A673 (cell line): ENCODE results near the gene TBPL1. TPM values are rescaled to one million over a fixed set of nuclear protein-coding genes. Genes with fewer than 3 reads are reported as not detected.
A peak's percentile ranks its signal among the peaks of the same experiment; 100 is the strongest.

Experiments
- BruUV-seq: library from RNA; stranded (reverse); fragments of 400-500 nt; replicated peaks from 2 replicates; lab custom pipeline; 2021; lab: Mats Ljungman, UMichigan
- CTCF ChIA-PET: fragments of 300-600 bp; sonication (Branson Sonifier 250); formaldehyde crosslinking; loops from one replicate; lab custom pipeline; 2022; ENCODE audit warnings: antibody characterized with exemption; lab: Charles Lee
- POLR2A ChIA-PET: fragments of 300-600 bp; sonication (Branson Sonifier 250); formaldehyde crosslinking; loops from one replicate; lab custom pipeline; 2022; ENCODE audit warnings: antibody characterized with exemption; ENCODE audit not compliant: low non-redundant PET; lab: Charles Lee
- DNase-seq: peaks from one replicate; pipeline ENCODE4 v3.0.0-alpha.2; 2015; ENCODE audit warnings: low spot score
- H3K27ac ChIP-seq: fragments of 200-600 bp; sonication (generic); 2 replicates; pipeline ENCODE4 v1.5.1; 2016; ENCODE audit warnings: mixed run types, low read depth, mild to moderate bottlenecking, mixed read lengths, antibody characterized with exemption, low read length; ENCODE audit not compliant: poor library complexity, severe bottlenecking
- H3K27me3 ChIP-seq: fragments of 200-600 bp; sonication (generic); replicated peaks from 2 replicates; pipeline ENCODE4 v1.6.1; 2017; ENCODE audit warnings: mixed run types, low read depth, mild to moderate bottlenecking, mixed read lengths, antibody characterized with exemption, low read length; ENCODE audit not compliant: insufficient read depth, poor library complexity
- H3K36me3 ChIP-seq: fragments of 200-600 bp; sonication (generic); 2 replicates; pipeline ENCODE4 v1.6.1; 2016; ENCODE audit warnings: mixed run types, mild to moderate bottlenecking, mixed read lengths, antibody characterized with exemption, low read length; ENCODE audit not compliant: insufficient read depth, poor library complexity, severe bottlenecking
- H3K4me1 ChIP-seq: fragments of 200-600 bp; sonication (generic); 2 replicates; pipeline ENCODE4 v1.6.1; 2017; ENCODE audit warnings: mixed run types, mild to moderate bottlenecking, mixed read lengths, antibody characterized with exemption, low read length; ENCODE audit not compliant: insufficient read depth, poor library complexity, severe bottlenecking
- H3K4me3 ChIP-seq: fragments of 200-600 bp; sonication (generic); 2 replicates; pipeline ENCODE4 v1.5.1; 2016; ENCODE audit warnings: low read depth, mixed run types, mild to moderate bottlenecking, mixed read lengths, low read length; ENCODE audit not compliant: poor library complexity, severe bottlenecking
- H3K9me3 ChIP-seq: fragments of 200-600 bp; sonication (generic); 2 replicates; pipeline ENCODE4 v1.6.1; 2016; ENCODE audit warnings: mixed run types, low read depth, mild to moderate bottlenecking, mixed read lengths, antibody characterized with exemption, low read length; ENCODE audit not compliant: poor library complexity, severe bottlenecking
- CTCF ChIP-seq: fragments of 300-800, 200-600 bp; sonication (generic); conservative IDR thresholded peaks from 2 replicates; pipeline ENCODE4 v1.5.1; 2017; ENCODE audit warnings: low read depth, mild to moderate bottlenecking, antibody characterized with exemption, low read length, moderate library complexity, mixed read lengths
- EZH2 ChIP-seq: fragments of 200-600 bp; sonication (generic); IDR thresholded peaks from 2 replicates; pipeline ENCODE4 v1.6.1; 2017; ENCODE audit warnings: borderline replicate concordance, low read depth, mild to moderate bottlenecking, mixed read lengths, antibody characterized with exemption, low read length; ENCODE audit not compliant: poor library complexity, severe bottlenecking
- intact Hi-C: fragments of 100-400 bp; cut with micrococcal nuclease; formaldehyde crosslinking; loops from one replicate; pipeline ENCODE4 v1.10.0; 2022; ENCODE audit not compliant: unreplicated experiment
- total RNA-seq: library from RNA; stranded (reverse); gene quantifications from 2 replicates; pipeline ENCODE4 v1.2.3, GENCODE V29; 2021

The TBPL1 gene
- total RNA-seq, 1 experiment from 2014 or later = 46.3 TPM

GRCh38 chr6:133951227-133951626 is 1.8 kb upstream of the TBPL1 start:
- TF ChIP-seq CTCF (no peak), EZH2 (no peak)
- Histone ChIP-seq H3K27me3 (peaks cover 5% of the 10 kb centered on the region), H3K9me3 (no peaks in the 10 kb centered on the region), H3K4me1 (peaks cover 15% of the 10 kb centered on the region), H3K36me3 (no peaks in the 10 kb centered on the region), H3K4me3 (peak overlapping the region; percentile 93), H3K27ac (no peak overlapping the region)
- intact Hi-C loops = no loop called here
- no peak for DNase-seq
- CTCF ChIA-PET = no interaction called here
- POLR2A ChIA-PET = no interaction called here
- no TSS peak for BruUV-seq

GRCh38 chr6:133951881-133952814 is 876 bp upstream of the TBPL1 start:
- H3K9me3 ChIP-seq = no peaks in the 10 kb centered on the region
- POLR2A ChIA-PET = no interaction called here
- CTCF ChIA-PET = no interaction called here
- intact Hi-C loops = no loop called here
- H3K27me3 ChIP-seq = peaks cover 5% of the 10 kb centered on the region
- H3K36me3 ChIP-seq = no peaks in the 10 kb centered on the region
- H3K4me1 ChIP-seq = peaks cover 15% of the 10 kb centered on the region
- no TSS peak for BruUV-seq
- DNase-seq = peak; percentile 69
- H3K4me3 ChIP-seq = peak overlapping the region; percentile 93
- TF ChIP-seq EZH2 = no peak
- TF ChIP-seq CTCF = no peak
- H3K27ac ChIP-seq = no peak overlapping the region

GRCh38 chr6:133953634-133954415 is 801 bp downstream of the TBPL1 start:
- Histone ChIP-seq H3K36me3 (no peaks in the 10 kb centered on the region), H3K27ac (peak overlapping the region; percentile 64), H3K9me3 (no peaks in the 10 kb centered on the region), H3K4me1 (peaks cover 15% of the 10 kb centered on the region), H3K4me3 (peak overlapping the region; percentile 93), H3K27me3 (peaks cover 1% of the 10 kb centered on the region)
- BruUV-seq = TSS peak; percentile 30
- intact Hi-C loops = no loop called here
- no peak for DNase-seq
- TF ChIP-seq EZH2 (no peak), CTCF (no peak)
- CTCF ChIA-PET = interaction anchor here (1.3 kb wide), 1 partner anchor 110 kb away, joined by 3 read pairs; no protein-coding TSS in a partner anchor
- POLR2A ChIA-PET = interaction anchor here (0.6 kb wide), 1 partner anchor 15 kb away, joined by 3 read pairs; no protein-coding TSS in a partner anchor
